OCI-LY7 (cell line): ENCODE results near the gene USP11. TPM values are rescaled to one million over a fixed set of nuclear protein-coding genes. Genes with fewer than 3 reads are reported as not detected.

Experiments used
- BruUV-seq: library from RNA; stranded (reverse); fragments of 400-500 nt; replicated peaks from 2 replicates; lab custom pipeline; 2021; lab: Mats Ljungman, UMichigan
- CTCF ChIA-PET: fragments of 300-600 bp; sonication (Branson Sonifier 250); formaldehyde crosslinking; loops from one replicate; lab custom pipeline; 2022; ENCODE audit warnings: antibody characterized with exemption; ENCODE audit not compliant: unreplicated experiment; lab: Charles Lee
- POLR2A ChIA-PET: fragments of 300-600 bp; sonication (Branson Sonifier 250); formaldehyde crosslinking; loops from one replicate; lab custom pipeline; 2022; ENCODE audit warnings: antibody characterized with exemption; lab: Charles Lee
- DNase-seq: peaks from one replicate; pipeline ENCODE4 v3.0.0-alpha.2; 2015; ENCODE audit warnings: low spot score
- H2AFZ ChIP-seq: fragments of 200-600 bp; sonication (generic), shearing (Covaris generic); 2 replicates; pipeline ENCODE4 v1.6.1; 2014; ENCODE audit warnings: mild to moderate bottlenecking, antibody characterized with exemption, low read length, moderate library complexity
- H3K27ac ChIP-seq: fragments of 200-600 bp; sonication (generic); 2 replicates; pipeline ENCODE4 v1.5.1; 2014; ENCODE audit warnings: mixed run types, low read depth, mild to moderate bottlenecking, moderate library complexity, low read length, inconsistent platforms; ENCODE audit not compliant: poor library complexity, severe bottlenecking
- H3K36me3 ChIP-seq: fragments of 200-600 bp; sonication (generic); 2 replicates; pipeline ENCODE4 v1.6.1; 2014; ENCODE audit warnings: mild to moderate bottlenecking, antibody characterized with exemption, low read length, moderate library complexity, mixed read lengths; ENCODE audit not compliant: insufficient read depth
- H3K4me1 ChIP-seq: fragments of 200-600 bp; sonication (generic); 2 replicates; pipeline ENCODE4 v1.5.1; 2014; ENCODE audit warnings: mild to moderate bottlenecking, low read length; ENCODE audit not compliant: insufficient read depth, poor library complexity, severe bottlenecking
- H3K4me2 ChIP-seq: fragments of 200-600 bp; sonication (generic); 2 replicates; pipeline ENCODE4 v1.6.1; 2014; ENCODE audit warnings: mild to moderate bottlenecking, low read length
- H3K4me3 ChIP-seq: fragments of 200-600 bp; sonication (generic); 2 replicates; pipeline ENCODE4 v1.5.1; 2014; ENCODE audit warnings: mild to moderate bottlenecking, low read depth, low read length; ENCODE audit not compliant: poor library complexity, severe bottlenecking
- H3K79me2 ChIP-seq: fragments of 200-600 bp; sonication (generic); 2 replicates; pipeline ENCODE4 v1.6.1; 2016; ENCODE audit warnings: low read depth, mild to moderate bottlenecking, low read length, moderate library complexity, mixed read lengths; ENCODE audit not compliant: insufficient read depth
- H3K9me2 ChIP-seq: fragments of 200-600 bp; sonication (generic); 2 replicates; pipeline ENCODE4 v1.6.1; 2016; ENCODE audit warnings: mild to moderate bottlenecking, low read length, mixed read lengths; ENCODE audit not compliant: insufficient read depth
- H3K9me3 ChIP-seq: fragments of 200-600 bp; sonication (generic); 2 replicates; pipeline ENCODE4 v1.6.1; 2014; ENCODE audit warnings: mild to moderate bottlenecking, mixed run types, low read length, mixed read lengths
- H4K20me1 ChIP-seq: fragments of 200-600 bp; sonication (generic); 2 replicates; pipeline ENCODE4 v1.6.1; 2014; ENCODE audit warnings: mild to moderate bottlenecking, antibody characterized with exemption, low read length, moderate library complexity, mixed read lengths; ENCODE audit not compliant: insufficient read depth
- EZH2phosphoT487 ChIP-seq: fragments of 200-600 bp; sonication (generic); IDR thresholded peaks from 2 replicates; pipeline ENCODE4 v1.6.1; 2018; ENCODE audit warnings: low read depth, borderline replicate concordance, mild to moderate bottlenecking, mixed run types, antibody characterized with exemption, low read length, moderate library complexity, mixed read lengths
- intact Hi-C: fragments of 100-400 bp; cut with micrococcal nuclease; formaldehyde crosslinking; loops from one replicate; pipeline ENCODE4 v1.10.0; 2022; ENCODE audit not compliant: unreplicated experiment
- total RNA-seq, 2 experiments: library from RNA; depleted of rRNA in 1 of 2; stranded (reverse); fragments of >200 nt in 1 of 2; shearing (Covaris generic) in 1 of 2; gene quantifications; 2 replicates each; pipeline ENCODE4 v1.2.3, GENCODE V29; 2014 to 2022
- TF ChIP-seq, protein P1 (sequence below): fragments of 200-600 bp; sonication (generic); conservative IDR thresholded peaks from 2 replicates; pipeline ENCODE4 v1.5.1; 2014; ENCODE audit warnings: mild to moderate bottlenecking, antibody characterized with exemption, low read length, moderate library complexity, mixed read lengths

USP11 gene
- total RNA-seq, 2 experiments from 2014 or later: 46.5 to 91.8 TPM

DNA sequence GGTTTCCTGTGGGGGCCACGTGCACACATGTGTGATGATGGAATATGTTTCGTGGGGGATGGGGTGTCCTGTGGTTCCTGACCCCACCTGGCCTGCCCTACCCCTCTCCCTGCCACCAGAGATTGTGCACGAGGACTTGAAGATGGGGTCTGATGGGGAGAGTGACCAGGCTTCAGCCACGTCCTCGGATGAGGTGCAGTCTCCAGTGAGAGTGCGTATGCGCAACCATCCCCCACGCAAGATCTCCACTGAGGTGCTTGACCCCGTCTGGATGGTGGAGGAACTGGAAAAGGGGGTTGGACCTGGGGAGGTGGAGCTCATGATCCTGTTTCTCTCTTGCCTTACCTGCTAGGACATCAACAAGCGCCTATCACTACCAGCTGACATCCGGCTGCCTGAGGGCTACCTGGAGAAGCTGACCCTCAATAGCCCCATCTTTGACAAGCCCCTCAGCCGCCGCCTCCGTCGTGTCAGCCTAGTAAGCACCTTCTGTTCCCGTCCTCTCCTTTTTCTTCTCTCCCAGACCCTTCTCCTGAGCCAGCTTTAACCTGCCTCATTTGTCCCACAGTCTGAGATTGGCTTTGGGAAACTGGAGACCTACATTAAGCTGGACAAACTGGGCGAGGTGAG lies 8.4 kb upstream of the USP11 start:
- ChIA-PET CTCF (no interaction called here), POLR2A (no interaction called here)
- Histone ChIP-seq H3K4me2 (no peak overlapping the region), H2AFZ (no peak overlapping the region), H3K9me3 (no peaks in the 10 kb centered on the region), H3K4me3 (no peak overlapping the region), H3K27ac (no peak overlapping the region), H3K9me2 (no peaks in the 10 kb centered on the region), H3K4me1 (peaks cover 15% of the 10 kb centered on the region), H4K20me1 (peaks cover 13% of the 10 kb centered on the region), H3K79me2 (peaks cover 30% of the 10 kb centered on the region), H3K36me3 (peaks cover 84% of the 10 kb centered on the region)
- intact Hi-C loops: no loop called here
- no peak for DNase-seq
- TF ChIP-seq EZH2phosphoT487: no peak
- TF ChIP-seq, protein P1, sequence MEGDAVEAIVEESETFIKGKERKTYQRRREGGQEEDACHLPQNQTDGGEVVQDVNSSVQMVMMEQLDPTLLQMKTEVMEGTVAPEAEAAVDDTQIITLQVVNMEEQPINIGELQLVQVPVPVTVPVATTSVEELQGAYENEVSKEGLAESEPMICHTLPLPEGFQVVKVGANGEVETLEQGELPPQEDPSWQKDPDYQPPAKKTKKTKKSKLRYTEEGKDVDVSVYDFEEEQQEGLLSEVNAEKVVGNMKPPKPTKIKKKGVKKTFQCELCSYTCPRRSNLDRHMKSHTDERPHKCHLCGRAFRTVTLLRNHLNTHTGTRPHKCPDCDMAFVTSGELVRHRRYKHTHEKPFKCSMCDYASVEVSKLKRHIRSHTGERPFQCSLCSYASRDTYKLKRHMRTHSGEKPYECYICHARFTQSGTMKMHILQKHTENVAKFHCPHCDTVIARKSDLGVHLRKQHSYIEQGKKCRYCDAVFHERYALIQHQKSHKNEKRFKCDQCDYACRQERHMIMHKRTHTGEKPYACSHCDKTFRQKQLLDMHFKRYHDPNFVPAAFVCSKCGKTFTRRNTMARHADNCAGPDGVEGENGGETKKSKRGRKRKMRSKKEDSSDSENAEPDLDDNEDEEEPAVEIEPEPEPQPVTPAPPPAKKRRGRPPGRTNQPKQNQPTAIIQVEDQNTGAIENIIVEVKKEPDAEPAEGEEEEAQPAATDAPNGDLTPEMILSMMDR: no peak
- no TSS peak for BruUV-seq

DNA sequence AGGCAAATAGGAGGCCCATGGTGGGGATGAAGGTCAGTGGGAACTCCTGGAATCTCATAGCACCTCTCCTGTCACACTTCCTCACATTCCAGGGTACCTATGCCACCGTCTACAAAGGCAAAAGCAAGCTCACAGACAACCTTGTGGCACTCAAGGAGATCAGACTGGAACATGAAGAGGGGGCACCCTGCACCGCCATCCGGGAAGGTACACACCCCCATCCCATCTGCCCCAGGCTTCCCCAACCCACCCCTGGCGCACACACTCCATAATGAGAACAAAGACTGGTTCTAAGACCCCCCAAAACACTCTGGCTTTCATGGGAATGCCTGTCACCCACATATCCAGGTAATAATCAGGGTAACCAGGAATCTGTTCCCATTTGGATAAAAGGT lies 7.9 kb upstream of the USP11 start:
- Histone ChIP-seq H3K9me3 (no peaks in the 10 kb centered on the region), H3K4me1 (peaks cover 13% of the 10 kb centered on the region), H3K9me2 (no peaks in the 10 kb centered on the region), H3K4me3 (no peak overlapping the region), H4K20me1 (peaks cover 8% of the 10 kb centered on the region), H3K4me2 (no peak overlapping the region), H3K79me2 (peaks cover 25% of the 10 kb centered on the region), H3K36me3 (peaks cover 84% of the 10 kb centered on the region), H2AFZ (no peak overlapping the region), H3K27ac (no peak overlapping the region)
- BruUV-seq: no TSS peak
- intact Hi-C loops: no loop called here
- TF ChIP-seq, protein P1: no peak
- no peak for TF ChIP-seq EZH2phosphoT487
- CTCF ChIA-PET: no interaction called here
- no peak for DNase-seq
- POLR2A ChIA-PET: no interaction called here

DNA sequence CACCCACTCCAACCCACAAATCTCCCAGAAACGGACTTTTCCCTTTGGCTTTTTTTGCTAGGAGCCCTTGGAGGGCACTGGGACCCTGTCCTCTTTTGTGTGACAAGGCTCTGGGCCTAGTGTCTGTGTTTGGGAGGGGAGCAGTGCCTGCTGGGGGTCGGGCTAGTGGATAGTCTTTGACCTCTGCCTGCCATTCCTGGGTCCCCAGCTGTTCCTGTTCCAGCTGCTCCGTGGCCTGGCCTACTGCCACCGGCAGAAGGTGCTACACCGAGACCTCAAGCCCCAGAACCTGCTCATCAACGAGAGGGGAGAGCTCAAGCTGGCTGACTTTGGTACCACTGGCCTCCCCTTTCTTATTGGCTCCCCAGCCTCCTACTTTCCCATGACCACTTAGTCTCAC lies 6.7 kb upstream of the USP11 start:
- peaks cover 13% of the 10 kb centered on the region for H3K79me2 ChIP-seq
- intact Hi-C loops: no loop called here
- H3K9me2 ChIP-seq: no peaks in the 10 kb centered on the region
- H4K20me1 ChIP-seq: no peaks in the 10 kb centered on the region
- H3K4me3 ChIP-seq: no peak overlapping the region
- H3K36me3 ChIP-seq: peaks cover 91% of the 10 kb centered on the region
- no peaks in the 10 kb centered on the region for H3K9me3 ChIP-seq
- H3K4me1 ChIP-seq: peaks cover 2% of the 10 kb centered on the region
- BruUV-seq: no TSS peak
- no peak overlapping the region for H2AFZ ChIP-seq
- CTCF ChIA-PET: no interaction called here
- H3K4me2 ChIP-seq: no peak overlapping the region
- no peak overlapping the region for H3K27ac ChIP-seq
- DNase-seq: no peak
- no peak for TF ChIP-seq EZH2phosphoT487
- TF ChIP-seq, protein P1: no peak
- POLR2A ChIA-PET: no interaction called here
